GM23338 (cell line): Measurements from ENCODE around the gene SLC52A3. TPM values are rescaled to one million over a fixed set of nuclear protein-coding genes. Genes with fewer than 3 reads are reported as not detected.

Source experiments
- ATAC-seq: fragments of 200-7000 bp; cut with Tn5 transposase; 3 replicates; pipeline ENCODE4 v1.9.1; 2020
- DNase-seq: peaks from one replicate; pipeline ENCODE4 v3.0.0-alpha.2; 2015; ENCODE audit warnings: low spot score
- H2AFZ ChIP-seq: fragments of 200-600 bp; sonication (generic); 2 replicates; pipeline ENCODE4 v1.8.0; 2016; ENCODE audit warnings: antibody characterized with exemption, mild to moderate bottlenecking, moderate library complexity
- H3F3A ChIP-seq: fragments of 200-600 bp; sonication (generic); replicated peaks from 2 replicates; pipeline ENCODE4 v1.8.0; 2017; ENCODE audit warnings: antibody characterized with exemption, mixed run types, low read depth
- H3K27ac ChIP-seq: fragments of 200-600 bp; sonication (generic); 2 replicates; pipeline ENCODE4 v1.6.1; 2016; ENCODE audit warnings: low read depth
- H3K27me3 ChIP-seq: fragments of 200-600 bp; sonication (generic); 2 replicates; pipeline ENCODE4 v1.8.0; 2016; ENCODE audit warnings: mild to moderate bottlenecking, mixed run types, moderate library complexity; ENCODE audit not compliant: insufficient read depth
- H3K36me3 ChIP-seq: fragments of 200-600 bp; sonication (generic); 2 replicates; pipeline ENCODE4 v1.8.0; 2016; ENCODE audit warnings: mild to moderate bottlenecking; ENCODE audit not compliant: insufficient read depth
- H3K4me1 ChIP-seq: fragments of 200-600 bp; sonication (generic); 2 replicates; pipeline ENCODE4 v1.8.0; 2016; ENCODE audit warnings: mild to moderate bottlenecking, moderate library complexity; ENCODE audit not compliant: insufficient read depth
- H3K4me2 ChIP-seq: fragments of 200-600 bp; sonication (generic); 2 replicates; pipeline ENCODE4 v1.7.1; 2017; ENCODE audit warnings: mixed run types
- H3K4me3 ChIP-seq: fragments of 200-600 bp; sonication (generic); 2 replicates; pipeline ENCODE4 v1.6.1; 2016; ENCODE audit warnings: mixed run types
- H3K79me2 ChIP-seq: fragments of 200-600 bp; sonication (generic); replicated peaks from 2 replicates; pipeline ENCODE4 v1.8.0; 2017; ENCODE audit warnings: mild to moderate bottlenecking; ENCODE audit not compliant: insufficient read depth
- H3K9me2 ChIP-seq: fragments of 200-600 bp; sonication (generic); 2 replicates; pipeline ENCODE4 v1.8.0; 2017; ENCODE audit not compliant: insufficient read depth
- H4K20me1 ChIP-seq: fragments of 200-600 bp; sonication (generic); replicated peaks from 2 replicates; pipeline ENCODE4 v1.8.0; 2017; ENCODE audit warnings: mild to moderate bottlenecking; ENCODE audit not compliant: insufficient read depth
- H3K27ac Mint-ChIP-seq: 2 replicates; pipeline ENCODE4 v1.8.0; 2020; ENCODE audit warnings: inconsistent platforms, mild to moderate bottlenecking, moderate library complexity, mixed read lengths
- H3K27me3 Mint-ChIP-seq: 3 replicates; pipeline ENCODE4 v1.8.0; 2022; ENCODE audit warnings: low read depth, mild to moderate bottlenecking, moderate library complexity, mixed read lengths, inconsistent platforms; ENCODE audit not compliant: insufficient read depth, poor library complexity
- H3K36me3 Mint-ChIP-seq: 3 replicates; pipeline ENCODE4 v1.8.0; 2021; ENCODE audit warnings: low read depth, mild to moderate bottlenecking, inconsistent platforms, moderate library complexity, mixed read lengths
- H3K4me1 Mint-ChIP-seq: 3 replicates; pipeline ENCODE4 v1.8.0; 2020; ENCODE audit warnings: mild to moderate bottlenecking, inconsistent platforms, mixed read lengths
- H3K4me3 Mint-ChIP-seq: 3 replicates; pipeline ENCODE4 v1.8.0; 2021; ENCODE audit warnings: moderate library complexity, mild to moderate bottlenecking, inconsistent platforms, mixed read lengths
- H3K9me3 Mint-ChIP-seq: 3 replicates; pipeline ENCODE4 v1.8.0; 2020; ENCODE audit warnings: moderate library complexity, mild to moderate bottlenecking, inconsistent platforms, mixed read lengths
- CREB1 ChIP-seq: fragments of 250-450 bp; sonication (Bioruptor Pico); IDR thresholded peaks from 2 replicates; pipeline ENCODE4 v1.5.0; 2020; ENCODE audit warnings: low read depth, mild to moderate bottlenecking, moderate library complexity
- CTCF ChIP-seq, 2 experiments: fragments of 200-600 bp in 1 of 2; sonication (generic) in 1 of 2; conservative IDR thresholded peaks; 2 replicates each; pipeline versions ENCODE4 v1.5.1 to v1.6.1; 2016 to 2017; ENCODE audit warnings: antibody characterized with exemption in 2 of 2, low read depth in 2 of 2, mild to moderate bottlenecking in 2 of 2, moderate library complexity in 1 of 2
- ETS1 ChIP-seq: IDR thresholded peaks from 2 replicates; pipeline ENCODE4 v1.6.1; 2016; ENCODE audit warnings: antibody characterized with exemption
- EZH2phosphoT487 ChIP-seq: fragments of 200-600 bp; sonication (generic); IDR thresholded peaks from one replicate; pipeline ENCODE4 v1.8.1; 2018; ENCODE audit warnings: antibody characterized with exemption; ENCODE audit not compliant: unreplicated experiment
- JUNB ChIP-seq: IDR thresholded peaks from one replicate; pipeline ENCODE4 v1.6.1; 2016; ENCODE audit warnings: antibody characterized with exemption; ENCODE audit not compliant: unreplicated experiment
- NANOG ChIP-seq: IDR thresholded peaks from 2 replicates; pipeline ENCODE4 v1.6.1; 2016; ENCODE audit warnings: antibody characterized with exemption, borderline replicate concordance
- POLR2AphosphoS5 ChIP-seq: IDR thresholded peaks from 2 replicates; pipeline ENCODE4 v1.6.1; 2016; ENCODE audit warnings: antibody characterized with exemption, low read depth
- STAT1 ChIP-seq: IDR thresholded peaks from one replicate; pipeline ENCODE4 v1.6.1; 2016; ENCODE audit warnings: antibody characterized with exemption; ENCODE audit not compliant: unreplicated experiment
- ZNF331 ChIP-seq: fragments of 250-450 bp; sonication (Bioruptor Pico); IDR thresholded peaks from 2 replicates; pipeline ENCODE4 v1.5.0; 2020; ENCODE audit warnings: low read depth, mild to moderate bottlenecking, moderate library complexity
- polyA plus RNA-seq: library from polyadenylated mRNA; unstranded; fragments of >200 nt; fragmentation: Nextera tagmentation; extraction: Ambion mirVana; gene quantifications from 2 replicates; pipeline ENCODE4 v1.2.1, GENCODE V29; 2016
- total RNA-seq: library from RNA; depleted of rRNA; stranded (reverse); fragments of >200 nt; shearing (Covaris generic); gene quantifications from 2 replicates; pipeline ENCODE4 v1.2.3, GENCODE V29; 2014
- TF ChIP-seq, protein P1 (sequence below): fragments of 250-450 bp; sonication (Bioruptor Pico); IDR thresholded peaks from 2 replicates; pipeline ENCODE4 v1.5.0; 2020; ENCODE audit warnings: mild to moderate bottlenecking, moderate library complexity

The SLC52A3 gene
- total and polyA plus RNA-seq, 2 experiments from 2014 or later = 2.3 to 4.5 TPM

DNA sequence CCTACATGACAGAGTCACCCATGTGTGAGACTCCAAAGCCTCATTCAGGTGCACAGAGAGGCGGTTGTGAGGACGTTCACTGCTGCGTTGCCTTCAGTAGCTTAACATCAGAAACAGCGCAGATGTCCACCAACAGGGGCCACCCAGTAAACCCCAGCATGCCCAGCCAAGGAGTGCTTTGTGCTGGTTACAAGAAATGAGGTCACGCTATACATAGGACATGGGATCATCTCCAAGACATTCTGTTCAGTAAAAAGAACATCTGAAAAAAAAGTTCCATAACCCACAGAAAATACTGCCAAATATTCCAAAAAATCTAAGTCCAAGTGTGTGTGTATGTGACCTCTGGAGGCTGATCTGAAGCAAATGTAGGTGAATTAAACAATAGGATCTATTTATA, 16.0 kb downstream of the SLC52A3 start (continued):
- TF ChIP-seq, protein P1, sequence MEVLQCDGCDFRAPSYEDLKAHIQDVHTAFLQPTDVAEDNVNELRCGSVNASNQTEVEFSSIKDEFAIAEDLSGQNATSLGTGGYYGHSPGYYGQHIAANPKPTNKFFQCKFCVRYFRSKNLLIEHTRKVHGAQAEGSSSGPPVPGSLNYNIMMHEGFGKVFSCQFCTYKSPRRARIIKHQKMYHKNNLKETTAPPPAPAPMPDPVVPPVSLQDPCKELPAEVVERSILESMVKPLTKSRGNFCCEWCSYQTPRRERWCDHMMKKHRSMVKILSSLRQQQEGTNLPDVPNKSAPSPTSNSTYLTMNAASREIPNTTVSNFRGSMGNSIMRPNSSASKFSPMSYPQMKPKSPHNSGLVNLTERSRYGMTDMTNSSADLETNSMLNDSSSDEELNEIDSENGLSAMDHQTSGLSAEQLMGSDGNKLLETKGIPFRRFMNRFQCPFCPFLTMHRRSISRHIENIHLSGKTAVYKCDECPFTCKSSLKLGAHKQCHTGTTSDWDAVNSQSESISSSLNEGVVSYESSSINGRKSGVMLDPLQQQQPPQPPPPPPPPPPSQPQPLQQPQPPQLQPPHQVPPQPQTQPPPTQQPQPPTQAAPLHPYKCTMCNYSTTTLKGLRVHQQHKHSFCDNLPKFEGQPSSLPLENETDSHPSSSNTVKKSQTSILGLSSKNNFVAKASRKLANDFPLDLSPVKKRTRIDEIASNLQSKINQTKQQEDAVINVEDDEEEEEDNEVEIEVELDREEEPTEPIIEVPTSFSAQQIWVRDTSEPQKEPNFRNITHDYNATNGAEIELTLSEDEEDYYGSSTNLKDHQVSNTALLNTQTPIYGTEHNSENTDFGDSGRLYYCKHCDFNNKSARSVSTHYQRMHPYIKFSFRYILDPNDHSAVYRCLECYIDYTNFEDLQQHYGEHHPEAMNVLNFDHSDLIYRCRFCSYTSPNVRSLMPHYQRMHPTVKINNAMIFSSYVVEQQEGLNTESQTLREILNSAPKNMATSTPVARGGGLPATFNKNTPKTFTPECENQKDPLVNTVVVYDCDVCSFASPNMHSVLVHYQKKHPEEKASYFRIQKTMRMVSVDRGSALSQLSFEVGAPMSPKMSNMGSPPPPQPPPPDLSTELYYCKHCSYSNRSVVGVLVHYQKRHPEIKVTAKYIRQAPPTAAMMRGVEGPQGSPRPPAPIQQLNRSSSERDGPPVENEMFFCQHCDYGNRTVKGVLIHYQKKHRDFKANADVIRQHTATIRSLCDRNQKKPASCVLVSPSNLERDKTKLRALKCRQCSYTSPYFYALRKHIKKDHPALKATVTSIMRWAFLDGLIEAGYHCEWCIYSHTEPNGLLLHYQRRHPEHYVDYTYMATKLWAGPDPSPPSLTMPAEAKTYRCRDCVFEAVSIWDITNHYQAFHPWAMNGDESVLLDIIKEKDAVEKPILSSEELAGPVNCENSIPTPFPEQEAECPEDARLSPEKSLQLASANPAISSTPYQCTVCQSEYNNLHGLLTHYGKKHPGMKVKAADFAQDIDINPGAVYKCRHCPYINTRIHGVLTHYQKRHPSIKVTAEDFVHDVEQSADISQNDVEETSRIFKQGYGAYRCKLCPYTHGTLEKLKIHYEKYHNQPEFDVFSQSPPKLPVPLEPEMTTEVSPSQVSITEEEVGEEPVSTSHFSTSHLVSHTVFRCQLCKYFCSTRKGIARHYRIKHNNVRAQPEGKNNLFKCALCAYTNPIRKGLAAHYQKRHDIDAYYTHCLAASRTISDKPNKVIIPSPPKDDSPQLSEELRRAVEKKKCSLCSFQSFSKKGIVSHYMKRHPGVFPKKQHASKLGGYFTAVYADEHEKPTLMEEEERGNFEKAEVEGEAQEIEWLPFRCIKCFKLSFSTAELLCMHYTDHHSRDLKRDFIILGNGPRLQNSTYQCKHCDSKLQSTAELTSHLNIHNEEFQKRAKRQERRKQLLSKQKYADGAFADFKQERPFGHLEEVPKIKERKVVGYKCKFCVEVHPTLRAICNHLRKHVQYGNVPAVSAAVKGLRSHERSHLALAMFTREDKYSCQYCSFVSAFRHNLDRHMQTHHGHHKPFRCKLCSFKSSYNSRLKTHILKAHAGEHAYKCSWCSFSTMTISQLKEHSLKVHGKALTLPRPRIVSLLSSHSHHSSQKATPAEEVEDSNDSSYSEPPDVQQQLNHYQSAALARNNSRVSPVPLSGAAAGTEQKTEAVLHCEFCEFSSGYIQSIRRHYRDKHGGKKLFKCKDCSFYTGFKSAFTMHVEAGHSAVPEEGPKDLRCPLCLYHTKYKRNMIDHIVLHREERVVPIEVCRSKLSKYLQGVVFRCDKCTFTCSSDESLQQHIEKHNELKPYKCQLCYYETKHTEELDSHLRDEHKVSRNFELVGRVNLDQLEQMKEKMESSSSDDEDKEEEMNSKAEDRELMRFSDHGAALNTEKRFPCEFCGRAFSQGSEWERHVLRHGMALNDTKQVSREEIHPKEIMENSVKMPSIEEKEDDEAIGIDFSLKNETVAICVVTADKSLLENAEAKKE (CRISPR knock-in tag) = no peak
- no peak for TF ChIP-seq CREB1 (CRISPR knock-in tag)
- TF ChIP-seq JUNB = no peak
- TF ChIP-seq STAT1 = no peak
- TF ChIP-seq EZH2phosphoT487 = no peak
- no peak for TF ChIP-seq POLR2AphosphoS5
- TF ChIP-seq ZNF331 (CRISPR knock-in tag) = no peak

- Histone ChIP-seq H3K36me3 (no peaks in the 10 kb centered on the region), H3K27me3 (no peaks in the 10 kb centered on the region), H3K9me2 (no peaks in the 10 kb centered on the region), H3K79me2 (no peaks in the 10 kb centered on the region), H3K4me1 (no peaks in the 10 kb centered on the region), H3F3A (no peaks in the 10 kb centered on the region), H2AFZ (no peak overlapping the region), H4K20me1 (no peaks in the 10 kb centered on the region), H3K4me3 (no peak overlapping the region), H3K4me2 (no peak overlapping the region), H3K27ac (no peak overlapping the region)
- no peak overlapping the region for H3K27ac Mint-ChIP-seq
- no peaks in the 10 kb centered on the region for H3K36me3 Mint-ChIP-seq
- peaks cover 5% of the 10 kb centered on the region; the same call in 2 of the 3 replicates for H3K4me1 Mint-ChIP-seq
- no peak overlapping the region for H3K4me3 Mint-ChIP-seq
- ATAC-seq (no peak), DNase-seq (no peak)
- H3K27me3 Mint-ChIP-seq = peaks cover 6% of the 10 kb centered on the region
- no peaks in the 10 kb centered on the region; the same call in 1 of the 3 replicates for H3K9me3 Mint-ChIP-seq
- TF ChIP-seq CTCF (conservative IDR thresholded peaks at IDR 0.05; ENCODE audit: low read depth in 2 of 2) = no peak
- no peak for TF ChIP-seq ZNF331 (CRISPR knock-in tag)
- TF ChIP-seq NANOG = no peak
- TF ChIP-seq ETS1 = no peak
- TF ChIP-seq POLR2AphosphoS5 = no peak
Observed at GRCh38 chr20:751761-752160, 16.5 kb downstream of the SLC52A3 start.
